ENCODE data around the gene KLF16.

KLF16 gene

DNA sequence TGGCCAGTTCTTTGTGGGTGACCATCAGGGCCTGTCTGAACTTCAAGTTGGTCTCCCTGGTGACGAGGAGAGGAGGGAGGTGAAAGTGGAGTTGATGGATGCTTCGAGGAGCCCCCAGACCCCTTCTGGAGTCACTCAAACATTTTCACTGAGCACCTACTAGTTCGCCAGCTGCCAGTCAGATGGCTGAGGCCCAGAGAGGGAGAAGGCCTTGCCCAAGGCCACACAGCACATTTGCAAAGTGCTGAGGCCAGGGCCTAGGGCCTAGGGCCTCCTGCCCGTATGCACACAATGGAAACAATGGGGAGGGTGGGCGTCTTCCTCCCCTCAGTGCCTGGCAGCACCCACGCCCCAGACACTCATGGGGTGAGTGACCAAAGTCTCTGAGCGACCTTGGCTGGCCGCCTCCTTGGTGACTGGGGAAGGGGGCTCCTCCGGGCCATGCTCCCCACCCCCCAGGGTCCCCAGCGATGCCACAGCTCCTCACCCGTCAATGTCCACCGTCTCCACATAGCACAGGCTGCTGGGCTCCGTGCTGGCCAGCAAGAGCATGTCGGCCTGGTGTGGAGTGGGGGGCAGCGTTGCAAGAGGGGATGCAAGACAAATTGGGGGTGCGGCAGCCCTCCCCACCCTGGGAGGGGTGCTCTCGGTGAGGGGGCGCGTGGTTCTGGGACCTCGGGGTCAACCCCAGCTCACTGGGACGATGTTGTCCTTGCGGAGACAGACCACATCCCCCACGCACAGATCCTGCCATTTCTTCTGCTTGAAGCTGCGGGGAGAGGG, 57.8 kb downstream of the KLF16 start:
- no peak for DNase-seq

DNA sequence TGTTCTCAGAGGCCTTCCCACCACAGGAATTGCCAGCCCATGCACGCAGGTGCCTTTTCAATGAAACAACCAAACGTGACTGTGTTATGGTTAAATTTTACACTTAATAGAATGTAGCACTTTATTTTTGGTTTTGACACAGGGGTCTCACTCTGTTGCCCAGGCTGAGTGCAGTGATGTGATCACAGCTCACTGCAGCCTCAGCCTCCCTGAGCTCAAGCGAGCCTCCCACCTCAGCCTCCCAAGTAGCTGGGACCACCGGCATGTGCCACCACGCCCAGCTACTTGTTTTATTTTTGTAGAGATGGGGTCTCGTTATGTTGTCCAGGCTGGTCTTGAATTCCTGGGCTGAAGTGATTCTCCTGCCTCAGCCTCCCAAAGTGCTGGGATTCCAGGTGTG, 58.5 kb downstream of the KLF16 start:
- DNase-seq: no peak
